Endothelial cell of umbilical vein (primary cell): ENCODE measurements around the gene DOLPP1. TPM values are rescaled to one million over a fixed set of nuclear protein-coding genes. Genes with fewer than 3 reads are reported as not detected.

Source experiments
- BruUV-seq: library from RNA; stranded (reverse); fragments of 400-500 nt; replicated peaks from 2 replicates; lab custom pipeline; 2021; lab: Mats Ljungman, UMichigan
- CTCF ChIA-PET: fragments of 300-600, 350-600 bp; sonication (Branson Sonifier 250); formaldehyde crosslinking; loops from one replicate; lab custom pipeline; 2021; ENCODE audit warnings: antibody characterized with exemption, inconsistent platforms; lab: Charles Lee
- POLR2A ChIA-PET: fragments of 300-600, 350-600 bp; sonication (Branson Sonifier 250); formaldehyde crosslinking; loops from one replicate; lab custom pipeline; 2021; ENCODE audit warnings: antibody characterized with exemption, inconsistent platforms; lab: Charles Lee
- DNase-seq: peaks from one replicate; pipeline ENCODE4 v3.0.0-alpha.2; 2011; ENCODE audit warnings: low read depth, low spot score
- FAIRE-seq: peaks from 2 replicates; lab custom pipeline; 2011; peaks lifted over from hg19 to GRCh38; lab: Jason Lieb, UNC
- H2AFZ ChIP-seq: 2 replicates; pipeline ENCODE4 v1.6.0; 2012; ENCODE audit warnings: low read depth, low read length, control low read depth, inconsistent platforms
- H3K27ac ChIP-seq: 2 replicates; pipeline ENCODE4 v1.5.1; 2011; ENCODE audit warnings: low read depth, mild to moderate bottlenecking, control low read depth, low read length, moderate library complexity; ENCODE audit not compliant: insufficient read depth
- H3K27me3 ChIP-seq, 2 experiments: 2 replicates each; pipeline versions ENCODE4 v1.6.0 to v1.6.1; 2011; ENCODE audit warnings: low read length in 2 of 2, mixed read lengths in 1 of 2; ENCODE audit not compliant: control insufficient read depth in 2 of 2, insufficient read depth in 2 of 2
- H3K36me3 ChIP-seq, 2 experiments: 2 replicates in 1 of 2; 3 replicates in 1 of 2; pipeline ENCODE4 v1.5.1; 2011; ENCODE audit warnings: low read length in 2 of 2, mild to moderate bottlenecking in 1 of 2, moderate library complexity in 1 of 2; ENCODE audit not compliant: control insufficient read depth in 2 of 2, insufficient read depth in 2 of 2; ENCODE audit errors: extremely low read depth in 1 of 2
- H3K4me1 ChIP-seq: 3 replicates; pipeline ENCODE4 v1.5.1; 2011; ENCODE audit warnings: mild to moderate bottlenecking, low read length; ENCODE audit not compliant: control insufficient read depth, insufficient read depth; ENCODE audit errors: extremely low read depth
- H3K4me2 ChIP-seq: 2 replicates; pipeline ENCODE4 v1.6.1; 2011; ENCODE audit warnings: low read length, control low read depth, mixed read lengths; ENCODE audit not compliant: insufficient read depth
- H3K4me3 ChIP-seq, 3 experiments: fragments of 200-600 bp in 1 of 3; sonication (generic), shearing (Covaris generic) in 1 of 3; replicated peaks in 1 of 3; 2 replicates each; pipeline ENCODE4 v1.5.1; 2011 to 2016; ENCODE audit warnings: control low read depth in 3 of 3, low read length in 3 of 3, mild to moderate bottlenecking in 2 of 3, inconsistent platforms in 1 of 3, low read depth in 1 of 3, moderate library complexity in 1 of 3; ENCODE audit not compliant: insufficient read depth in 1 of 3
- H3K79me2 ChIP-seq: 2 replicates; pipeline ENCODE4 v1.6.0; 2012; ENCODE audit warnings: low read length, inconsistent platforms; ENCODE audit not compliant: control insufficient read depth, insufficient read depth
- H3K9ac ChIP-seq: replicated peaks from 2 replicates; pipeline ENCODE3; 2011; ENCODE audit warnings: low read length, control low read depth; ENCODE audit not compliant: insufficient read depth; ENCODE audit errors: extremely low read depth
- H3K9me1 ChIP-seq: replicated peaks from 3 replicates; pipeline ENCODE4 v1.6.0; 2011; ENCODE audit warnings: mild to moderate bottlenecking, low read length; ENCODE audit not compliant: control insufficient read depth, insufficient read depth; ENCODE audit errors: extremely low read depth
- H3K9me3 ChIP-seq: replicated peaks from 2 replicates; pipeline ENCODE4 v1.5.1; 2012; ENCODE audit warnings: low read length, inconsistent platforms; ENCODE audit not compliant: control insufficient read depth, insufficient read depth
- H4K20me1 ChIP-seq: replicated peaks from 2 replicates; pipeline ENCODE3; 2011; ENCODE audit warnings: mild to moderate bottlenecking, low read length; ENCODE audit not compliant: control insufficient read depth, insufficient read depth; ENCODE audit errors: extremely low read depth
- EZH2 ChIP-seq: IDR thresholded peaks from 2 replicates; pipeline ENCODE4 v1.6.1; 2012; ENCODE audit warnings: borderline replicate concordance, low read depth, mild to moderate bottlenecking, moderate library complexity, low read length, inconsistent platforms; ENCODE audit not compliant: severe bottlenecking
- FOS ChIP-seq: IDR thresholded peaks from 2 replicates; pipeline ENCODE4 v1.6.1; 2011; ENCODE audit warnings: mild to moderate bottlenecking, low read length, moderate library complexity, borderline replicate concordance; ENCODE audit not compliant: insufficient read depth
- GATA2 ChIP-seq: IDR thresholded peaks from 2 replicates; pipeline ENCODE4 v1.7.0; 2011; ENCODE audit warnings: low read depth, mild to moderate bottlenecking, moderate library complexity, mixed read lengths, low read length; ENCODE audit not compliant: insufficient read length, insufficient read depth
- JUN ChIP-seq: IDR thresholded peaks from 2 replicates; pipeline ENCODE4 v1.6.1; 2011; ENCODE audit warnings: borderline replicate concordance, low read depth; ENCODE audit not compliant: insufficient read length, insufficient read depth
- MAX ChIP-seq: IDR thresholded peaks from 2 replicates; pipeline ENCODE4 v1.6.1; 2011; ENCODE audit not compliant: insufficient read depth, insufficient read length
- MYC ChIP-seq: IDR thresholded peaks from one replicate; pipeline ENCODE4 v1.6.1; 2011; ENCODE audit warnings: mild to moderate bottlenecking, low read depth, low read length
- POLR2A ChIP-seq: IDR thresholded peaks from 2 replicates; pipeline ENCODE4 v1.6.1; 2012; ENCODE audit warnings: low read depth, mild to moderate bottlenecking, control low read depth, low read length
- POLR2AphosphoS5 ChIP-seq: IDR thresholded peaks from 2 replicates; pipeline ENCODE4 v1.6.1; 2012; ENCODE audit warnings: low read depth, mild to moderate bottlenecking, control low read depth, low read length, moderate library complexity; ENCODE audit not compliant: insufficient read depth
- dilution Hi-C: fragments of 300-500 bp; cut with MboI; formaldehyde crosslinking; loops from one replicate; pipeline ENCODE4 v1.15.0; 2019; ENCODE audit warnings: low sequenced_read_pairs; ENCODE audit not compliant: extremely low pct_ligation_motif_present
- intact Hi-C: fragments of 100-400 bp; cut with micrococcal nuclease; formaldehyde crosslinking; loops from one replicate; pipeline ENCODE4 v1.10.0; 2022
- polyA plus RNA-seq, 4 experiments: library from polyadenylated mRNA; depleted of rRNA in 3 of 4; stranded (reverse) in 3 of 4; unstranded in 1 of 4; fragments of >200 nt; gene quantifications; 2 replicates each; pipeline versions ENCODE4 v1.2.1 to v1.2.3, GENCODE V29; 2011 to 2012; ENCODE audit warnings: missing spikeins in 1 of 4
- total RNA-seq: library from RNA; stranded (reverse); gene quantifications from 2 replicates; pipeline ENCODE4 v1.2.3, GENCODE V29; 2021
- TF ChIP-seq, protein P1 (sequence below), 2 donors: IDR thresholded peaks; 1 replicate in 1 of 2; 2 replicates in 1 of 2; pipeline ENCODE4 v1.5.1; 2011; ENCODE audit warnings: low read length in 2 of 2, mild to moderate bottlenecking in 2 of 2, moderate library complexity in 2 of 2, control low read depth in 1 of 2, inconsistent platforms in 1 of 2, low read depth in 1 of 2; ENCODE audit not compliant: insufficient read depth in 1 of 2; ENCODE audit errors: extremely low read depth in 1 of 2

The DOLPP1 gene
- total and polyA plus RNA-seq, 2 donors (not counting 3 experiments of a cell fraction or from before 2014, with no cell fraction given) = 17.7 to 28.3 TPM

GRCh38 chr9:129138476-129139232, 57.7 kb downstream of the DOLPP1 start:
- dilution Hi-C loops (no loop called here), intact Hi-C loops (loop anchor here (1.0 to 5.0 kb wide), 6 partner anchors 36 to 644 kb away; no protein-coding TSS in a partner anchor)
- peaks cover 6 to 11% of the 10 kb centered on the region in 2 experiments for H3K36me3 ChIP-seq
- no peaks in the 10 kb centered on the region for H4K20me1 ChIP-seq
- H3K9ac ChIP-seq = no peak overlapping the region
- DNase-seq = peak; percentile 82
- no peak overlapping the region for H3K4me3 ChIP-seq
- TF ChIP-seq, protein P1, sequence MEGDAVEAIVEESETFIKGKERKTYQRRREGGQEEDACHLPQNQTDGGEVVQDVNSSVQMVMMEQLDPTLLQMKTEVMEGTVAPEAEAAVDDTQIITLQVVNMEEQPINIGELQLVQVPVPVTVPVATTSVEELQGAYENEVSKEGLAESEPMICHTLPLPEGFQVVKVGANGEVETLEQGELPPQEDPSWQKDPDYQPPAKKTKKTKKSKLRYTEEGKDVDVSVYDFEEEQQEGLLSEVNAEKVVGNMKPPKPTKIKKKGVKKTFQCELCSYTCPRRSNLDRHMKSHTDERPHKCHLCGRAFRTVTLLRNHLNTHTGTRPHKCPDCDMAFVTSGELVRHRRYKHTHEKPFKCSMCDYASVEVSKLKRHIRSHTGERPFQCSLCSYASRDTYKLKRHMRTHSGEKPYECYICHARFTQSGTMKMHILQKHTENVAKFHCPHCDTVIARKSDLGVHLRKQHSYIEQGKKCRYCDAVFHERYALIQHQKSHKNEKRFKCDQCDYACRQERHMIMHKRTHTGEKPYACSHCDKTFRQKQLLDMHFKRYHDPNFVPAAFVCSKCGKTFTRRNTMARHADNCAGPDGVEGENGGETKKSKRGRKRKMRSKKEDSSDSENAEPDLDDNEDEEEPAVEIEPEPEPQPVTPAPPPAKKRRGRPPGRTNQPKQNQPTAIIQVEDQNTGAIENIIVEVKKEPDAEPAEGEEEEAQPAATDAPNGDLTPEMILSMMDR (IDR thresholded peaks at IDR 0.05; ENCODE audit: extremely low read depth in 1 of 2, insufficient read depth in 1 of 2, low read depth in 1 of 2, low read length in 2 of 2) = no peak
- no peak for TF ChIP-seq POLR2AphosphoS5
- TF ChIP-seq MYC = no peak
- no peak for TF ChIP-seq MAX
- TF ChIP-seq EZH2 = no peak
- no peak for TF ChIP-seq GATA2
- TF ChIP-seq POLR2A = no peak
- TF ChIP-seq FOS = no peak
- no peak for TF ChIP-seq JUN
- no peaks in the 10 kb centered on the region for H3K9me1 ChIP-seq
- no peaks in the 10 kb centered on the region for H3K9me3 ChIP-seq
- no TSS peak for BruUV-seq
- POLR2A ChIA-PET = interaction anchor here (0.6 to 2.8 kb wide), 3 partner anchors 29 to 394 kb away, joined by 5 to 39 read pairs (median 6); partner anchors contain the start of gene IER5L
- CTCF ChIA-PET = interaction anchor here (0.6 to 9.5 kb wide), 43 partner anchors 10 to 646 kb away, joined by 3 to 287 read pairs (median 4); partner anchors contain the start of genes ASB6, C9orf50, IER5L and NTMT1
- H3K79me2 ChIP-seq = peaks cover 4% of the 10 kb centered on the region
- H3K27me3 ChIP-seq = no peaks in the 10 kb centered on the region
- peaks cover 49% of the 10 kb centered on the region for H3K4me1 ChIP-seq
- H2AFZ ChIP-seq = peak overlapping the region; percentile 56
- no peak overlapping the region for H3K4me2 ChIP-seq
- FAIRE-seq = peak; percentile 12
- H3K27ac ChIP-seq = peak overlapping the region; percentile 99
